GM21786 (cell line): Measurements from ENCODE around the gene CAPN3.

Source experiments
- ATAC-seq: cut with Tn5 transposase; IDR thresholded peaks from one replicate; pipeline ENCODE4 v1.9.1; 2021; ENCODE audit not compliant: unreplicated experiment

Gene CAPN3

DNA sequence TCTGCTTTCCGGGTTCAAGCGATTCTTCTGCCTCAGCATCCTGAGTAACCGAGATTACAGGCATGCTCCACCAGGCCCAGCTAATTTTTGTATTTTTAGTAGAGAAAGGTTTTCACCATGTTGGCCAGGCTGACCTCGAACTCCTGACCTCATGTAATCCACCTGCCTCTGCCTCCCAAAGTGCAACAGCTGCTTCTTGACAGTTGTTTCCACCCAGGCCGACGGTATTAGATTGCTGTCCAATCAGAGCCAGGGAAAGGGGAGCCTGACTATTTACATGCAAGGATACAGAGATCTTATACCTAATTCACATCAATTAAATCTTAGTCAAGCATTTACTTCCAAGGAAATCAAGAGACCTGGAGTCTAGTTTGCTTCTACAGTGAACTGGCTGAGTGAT, 4.0 kb upstream of the CAPN3 start:
- ATAC-seq = no peak

DNA sequence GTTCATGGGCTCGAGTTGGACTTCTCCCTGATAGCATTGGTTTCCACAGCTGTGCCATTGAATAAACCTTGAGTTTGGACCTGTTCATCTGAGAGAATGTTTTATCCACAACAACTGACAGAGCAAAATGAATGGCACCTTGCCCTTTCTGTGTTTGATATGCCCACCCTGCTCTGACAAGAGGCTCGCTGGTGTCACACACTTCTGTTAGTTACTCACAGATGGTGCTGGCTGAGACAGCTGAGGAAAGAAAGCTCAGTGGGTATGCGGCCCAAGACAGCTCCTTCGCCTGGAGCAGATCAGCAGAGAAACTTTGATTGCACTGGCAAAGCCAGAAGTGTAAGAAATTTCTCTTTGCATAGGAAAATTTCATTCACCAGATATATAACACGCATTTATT, 2.5 kb upstream of the CAPN3 start:
- no peak for ATAC-seq

DNA sequence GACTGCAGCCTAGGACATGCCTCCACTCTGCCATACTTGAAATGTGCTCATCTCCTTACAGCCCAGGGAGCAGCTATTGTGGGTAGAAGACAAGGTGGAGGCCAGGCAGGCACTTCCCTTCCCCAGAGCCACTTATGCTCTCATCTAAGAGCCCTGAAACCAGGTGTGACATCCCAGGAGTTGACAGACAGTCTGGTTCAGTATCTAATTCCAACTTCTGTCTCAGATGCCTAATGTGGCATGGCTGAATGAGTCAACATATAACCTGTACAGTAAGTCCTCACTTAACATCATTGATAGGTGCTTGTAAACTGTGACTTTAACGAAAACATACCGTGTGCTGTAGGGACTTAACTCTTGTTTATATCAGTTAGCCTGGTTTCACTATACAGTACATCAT, 1.2 kb upstream of the CAPN3 start:
- no peak for ATAC-seq

DNA sequence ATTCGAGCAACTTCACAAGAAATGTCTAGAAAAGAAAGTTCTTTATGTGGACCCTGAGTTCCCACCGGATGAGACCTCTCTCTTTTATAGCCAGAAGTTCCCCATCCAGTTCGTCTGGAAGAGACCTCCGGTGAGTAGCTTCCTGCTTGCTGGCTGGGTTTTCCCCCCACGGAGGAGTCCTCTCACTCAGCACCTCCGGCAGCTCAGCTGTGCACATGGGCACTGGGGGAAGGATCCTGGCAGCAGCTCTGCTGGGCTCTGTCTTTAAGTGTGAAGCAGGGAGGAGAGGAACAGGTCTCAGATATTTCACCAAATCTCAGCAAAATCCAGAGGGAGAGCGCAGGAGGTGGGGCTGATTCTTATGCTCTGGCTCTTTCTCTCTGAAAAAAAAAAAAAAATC, 684 bp downstream of the CAPN3 start:
- no peak for ATAC-seq

DNA sequence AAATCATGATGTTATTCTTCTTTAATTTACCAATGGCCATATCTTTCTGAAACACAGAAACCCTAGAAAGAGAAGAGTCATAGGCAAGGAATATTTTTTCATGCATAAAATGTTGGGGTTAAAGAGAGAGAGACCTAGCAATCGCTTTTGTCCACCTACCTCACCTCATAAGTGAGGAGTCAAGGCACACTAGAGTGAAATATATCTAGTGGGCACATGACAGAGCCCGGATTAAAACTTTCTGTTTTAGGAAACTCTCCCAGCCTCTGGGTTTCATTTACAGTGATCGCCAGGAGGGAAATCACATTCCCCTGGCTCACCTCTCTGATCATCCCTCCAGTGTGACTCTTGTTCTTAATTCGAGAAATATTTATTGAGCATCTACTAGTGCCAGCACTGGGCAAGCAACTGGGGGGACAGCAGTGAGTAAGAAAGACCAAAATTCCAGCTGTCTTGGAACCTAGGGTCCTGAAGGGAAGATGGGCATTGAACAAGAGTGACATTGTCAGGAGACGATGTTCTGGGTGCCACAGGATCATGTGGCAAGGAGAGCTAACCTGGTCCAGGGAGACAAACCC, 1.3 kb downstream of the CAPN3 start:
- ATAC-seq = no peak

DNA sequence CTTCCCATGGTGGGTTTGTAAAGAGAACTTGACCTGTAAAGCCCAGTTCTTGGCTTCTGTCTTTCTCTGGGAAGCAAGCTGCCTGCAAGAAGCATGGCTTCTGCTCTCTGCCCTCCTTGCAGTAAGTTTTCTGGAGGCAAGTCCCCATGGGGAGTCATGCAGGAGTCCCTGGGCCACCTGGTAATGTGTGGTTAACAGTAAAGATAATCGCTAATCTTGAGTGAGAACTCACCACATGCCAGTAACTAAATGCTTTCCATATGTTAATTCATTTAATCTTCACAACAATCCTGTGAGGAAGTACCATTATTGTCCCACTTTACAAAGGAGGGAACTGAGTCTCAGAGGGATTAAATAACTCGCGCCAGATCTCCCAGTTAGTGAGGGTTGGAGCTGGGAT, 4.2 kb downstream of the CAPN3 start:
- ATAC-seq = no peak

DNA sequence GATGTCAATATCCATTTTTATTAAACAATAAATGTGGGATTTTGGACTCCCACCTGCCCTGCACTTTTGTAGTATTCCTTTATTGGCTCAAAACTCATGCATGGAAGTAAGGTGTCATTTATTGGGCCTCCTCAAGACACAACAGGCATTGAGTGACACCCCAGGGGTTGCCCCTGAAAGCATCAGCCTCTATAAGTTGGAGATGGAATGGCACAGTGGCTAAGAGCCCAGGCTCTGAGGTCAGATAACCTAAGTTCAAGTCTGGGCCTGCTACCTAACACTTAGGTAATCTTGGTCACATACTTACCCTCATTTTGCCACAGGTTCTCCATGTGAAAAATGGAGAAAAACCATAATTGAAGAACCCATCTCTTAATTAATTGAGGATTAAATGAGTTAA, 4.6 kb downstream of the CAPN3 start:
- no peak for ATAC-seq

DNA sequence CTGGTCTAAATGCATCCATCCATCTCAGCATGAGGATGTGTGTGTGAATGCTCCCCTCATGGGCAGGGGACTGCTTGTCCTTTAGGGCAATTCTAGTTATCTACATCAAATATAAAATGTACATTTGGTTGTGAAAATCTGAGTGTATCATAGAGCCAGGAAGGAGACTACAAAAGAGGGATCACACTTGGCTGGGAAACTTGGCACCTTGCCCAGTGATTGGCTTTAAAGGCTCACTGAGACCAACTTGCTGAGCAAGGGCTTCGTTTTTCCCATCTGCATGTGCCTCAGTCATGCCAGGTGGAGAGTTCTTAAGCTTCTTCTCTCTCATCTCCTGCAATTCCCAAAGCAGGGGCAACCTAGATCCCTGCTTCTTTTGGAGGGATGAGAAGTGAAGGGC, 5.2 kb downstream of the CAPN3 start:
- ATAC-seq = no peak

DNA sequence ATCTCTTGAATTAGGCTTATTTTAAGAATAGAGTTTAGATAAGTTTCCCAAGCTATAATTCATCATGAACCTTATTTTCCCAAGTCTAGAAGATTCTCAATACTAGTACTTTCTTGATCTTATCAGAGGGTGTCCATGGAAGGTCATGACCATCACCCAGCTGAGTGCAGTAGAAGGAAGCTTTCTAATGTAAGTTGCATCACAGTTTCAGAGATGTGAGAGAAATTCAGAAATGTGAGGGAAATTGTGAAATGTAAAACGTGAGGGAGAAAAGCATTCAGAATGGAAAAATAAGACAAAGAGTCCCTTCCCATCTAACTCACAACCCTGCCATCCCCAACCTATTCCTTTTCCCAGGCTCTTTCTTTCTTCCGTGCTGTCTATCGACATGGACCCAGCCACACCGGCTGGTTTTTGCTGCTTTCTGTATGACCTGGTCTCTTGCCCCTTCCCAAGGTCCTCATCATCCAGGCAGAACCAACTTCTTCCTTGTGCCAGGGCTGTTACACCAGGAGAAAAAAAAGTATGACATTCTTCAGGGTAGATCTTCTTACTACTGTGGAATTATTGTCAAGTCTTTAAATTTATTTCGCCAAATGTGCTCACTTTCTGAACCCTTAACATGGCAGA, 6.7 kb downstream of the CAPN3 start:
- ATAC-seq = no peak

DNA sequence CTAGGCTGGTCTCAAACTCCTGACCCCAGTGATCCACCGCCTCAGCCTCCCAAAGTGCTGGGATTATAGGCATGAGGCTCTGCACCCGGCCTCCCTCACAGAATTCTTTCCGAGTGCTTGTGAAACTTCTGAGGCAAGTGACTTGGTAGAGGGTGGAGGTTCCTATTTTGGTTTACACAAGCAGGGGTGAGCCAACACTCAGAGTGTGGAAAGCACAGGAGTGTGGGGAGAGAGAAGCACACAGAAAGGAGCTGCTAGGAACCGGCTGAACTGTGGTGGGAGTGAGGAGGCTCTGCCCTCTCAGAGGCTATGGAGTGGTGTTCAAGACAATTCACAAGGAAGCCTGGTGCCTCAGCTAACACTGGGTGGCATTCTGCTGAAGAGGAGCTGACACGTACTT, 7.7 kb downstream of the CAPN3 start:
- no peak for ATAC-seq

DNA sequence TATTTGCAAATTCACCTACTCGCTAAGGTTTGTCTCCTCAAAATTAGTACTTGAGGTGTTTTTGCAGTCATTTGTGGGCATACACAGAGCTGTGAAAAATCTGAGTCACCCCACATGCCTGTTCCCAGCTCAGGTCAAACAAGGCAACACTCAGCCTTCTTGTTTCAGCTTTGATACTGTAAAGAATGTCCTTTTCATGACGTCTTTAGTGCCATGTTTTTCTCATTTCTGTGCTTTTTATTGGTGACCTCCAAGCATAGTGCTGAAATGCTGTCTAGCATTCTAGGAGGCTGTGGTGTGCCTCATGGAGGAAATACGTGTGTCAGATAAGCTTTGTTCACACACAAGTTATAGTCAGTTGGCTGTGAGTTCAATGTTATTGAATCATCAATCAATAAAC, 8.8 kb downstream of the CAPN3 start:
- no peak for ATAC-seq

DNA sequence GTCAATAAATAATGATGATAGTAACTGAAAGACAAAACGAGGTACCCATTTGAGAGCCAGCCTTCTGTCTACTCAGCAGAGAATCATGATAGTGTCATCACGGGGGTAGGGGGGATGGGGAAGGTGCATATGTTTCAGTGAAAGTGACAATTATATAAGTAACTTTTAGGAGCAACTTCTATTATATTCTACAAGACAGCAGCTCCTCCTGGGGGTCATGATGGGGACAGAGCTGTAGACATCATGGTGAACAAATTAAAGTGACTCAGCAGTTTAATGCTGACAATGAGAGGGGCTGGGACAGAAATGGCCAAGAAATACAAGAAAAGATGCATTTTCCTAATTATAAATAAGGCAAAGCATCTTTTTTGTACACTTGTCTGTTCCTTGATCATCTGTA, 11.8 kb downstream of the CAPN3 start:
- ATAC-seq = no peak

DNA sequence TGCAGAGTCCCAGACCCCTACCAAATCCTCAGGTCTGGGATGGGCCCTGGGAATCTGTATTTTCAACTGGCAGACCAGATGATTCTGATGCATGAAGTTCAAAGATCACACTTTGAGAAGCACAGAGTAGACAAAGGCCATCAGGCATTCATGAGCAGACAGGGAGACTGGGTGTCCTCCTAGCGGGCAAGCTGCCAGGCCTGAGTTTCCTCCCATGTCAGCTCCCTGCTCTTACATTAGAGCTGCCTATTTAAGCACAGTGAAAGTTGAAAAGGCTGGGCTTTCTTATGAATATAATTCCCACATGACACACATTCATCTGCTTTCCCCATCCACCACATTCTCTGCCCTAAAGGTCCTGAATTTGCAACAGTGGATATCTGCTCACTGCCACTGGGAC, 14.0 kb downstream of the CAPN3 start:
- ATAC-seq = no peak

DNA sequence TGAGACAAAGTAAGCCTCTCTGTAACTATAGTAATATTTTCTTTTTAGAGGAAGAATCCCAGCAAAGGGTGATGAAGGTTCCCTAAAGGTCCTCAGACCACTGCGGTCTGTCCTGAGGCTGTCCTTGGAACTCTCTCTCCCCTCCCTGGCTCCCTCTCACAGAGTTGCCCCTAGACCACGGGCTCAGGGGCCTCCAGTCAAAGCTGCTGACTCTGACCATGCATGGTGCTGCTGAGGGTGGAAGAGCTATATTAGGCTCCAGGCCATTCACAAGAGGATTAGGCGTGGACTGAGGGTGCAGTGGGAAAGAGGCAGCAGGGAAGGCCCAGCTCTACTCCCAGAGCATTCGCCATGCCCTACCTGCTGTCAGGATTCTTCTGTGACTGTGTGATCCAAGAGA, 14.6 kb downstream of the CAPN3 start:
- no peak for ATAC-seq

DNA sequence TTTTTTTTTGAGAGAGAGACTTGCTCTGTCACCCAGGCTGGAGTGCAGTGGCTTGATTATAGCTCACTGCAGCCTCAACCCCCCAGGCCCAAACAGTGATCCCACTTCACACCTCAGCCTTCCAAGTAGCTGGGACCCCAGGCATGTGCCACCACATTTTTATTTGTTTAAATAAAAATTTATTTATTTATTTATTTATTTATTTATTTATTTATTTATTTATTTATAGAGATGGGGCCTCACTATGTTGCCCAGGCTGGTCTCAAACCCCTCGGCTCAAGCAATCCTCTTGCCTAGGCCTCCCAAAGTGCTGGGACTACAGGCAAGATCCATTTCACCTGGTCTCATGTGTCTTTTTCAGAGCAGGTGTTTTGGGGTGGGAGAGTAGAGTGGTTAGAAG, 15.5 kb downstream of the CAPN3 start:
- no peak for ATAC-seq

DNA sequence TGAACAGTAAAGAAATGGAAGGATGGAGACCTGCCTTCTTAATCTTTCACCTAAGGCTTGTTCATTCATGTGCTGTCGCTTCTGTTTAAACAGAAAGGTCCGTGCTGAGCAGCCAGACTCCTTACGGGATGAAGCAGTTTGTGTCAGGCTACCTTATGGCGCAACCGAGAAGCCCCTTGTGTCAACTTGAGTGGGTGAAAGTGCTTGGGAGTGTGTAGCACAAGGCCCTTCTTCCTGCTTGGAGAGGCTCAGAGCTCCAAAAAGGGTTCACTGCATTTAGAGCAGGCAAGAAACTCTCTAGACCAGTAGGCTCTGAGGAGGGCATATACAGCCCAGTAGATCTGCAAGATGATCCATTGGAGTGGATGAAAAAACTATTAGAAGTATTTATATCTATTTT, 16.0 kb downstream of the CAPN3 start:
- no peak for ATAC-seq

DNA sequence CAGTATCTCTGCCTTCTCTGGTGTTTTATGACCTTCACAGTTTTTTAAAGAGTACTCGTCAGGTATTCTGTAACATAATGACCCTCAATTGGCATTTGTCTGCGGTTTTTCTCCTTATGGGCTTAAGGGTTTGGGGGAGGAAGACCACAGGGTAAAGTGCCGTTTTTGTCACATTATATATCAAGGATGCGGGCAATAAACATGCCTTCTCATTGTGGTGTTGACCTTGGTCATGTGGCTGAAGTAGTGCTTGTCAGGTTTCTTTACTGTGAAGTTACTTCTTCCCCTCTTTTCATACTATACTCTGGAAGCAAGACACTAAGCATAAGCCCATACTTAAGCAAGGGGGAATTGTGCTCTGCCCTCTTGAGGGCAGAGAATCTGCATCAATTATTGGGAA, 16.6 kb downstream of the CAPN3 start:
- ATAC-seq = no peak

DNA sequence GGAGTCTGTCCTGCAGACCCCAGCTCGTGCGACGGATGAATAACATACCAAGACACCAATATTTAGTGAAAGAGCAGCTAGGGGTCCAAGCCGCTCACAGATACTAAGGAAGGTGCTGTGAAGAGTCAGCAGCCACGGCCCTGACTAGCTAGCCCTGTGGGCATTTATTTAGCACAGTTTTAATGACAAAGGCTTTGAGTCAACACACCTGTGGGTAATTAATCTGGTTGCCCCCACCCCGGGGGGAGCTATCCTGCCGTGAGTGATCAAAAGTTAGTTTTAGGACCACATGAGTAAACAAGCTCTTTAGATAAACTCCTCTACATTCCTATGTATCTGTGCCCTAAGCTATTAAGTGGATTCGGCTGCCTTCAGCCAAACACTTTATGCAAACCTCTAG, 18.7 kb downstream of the CAPN3 start:
- no peak for ATAC-seq

DNA sequence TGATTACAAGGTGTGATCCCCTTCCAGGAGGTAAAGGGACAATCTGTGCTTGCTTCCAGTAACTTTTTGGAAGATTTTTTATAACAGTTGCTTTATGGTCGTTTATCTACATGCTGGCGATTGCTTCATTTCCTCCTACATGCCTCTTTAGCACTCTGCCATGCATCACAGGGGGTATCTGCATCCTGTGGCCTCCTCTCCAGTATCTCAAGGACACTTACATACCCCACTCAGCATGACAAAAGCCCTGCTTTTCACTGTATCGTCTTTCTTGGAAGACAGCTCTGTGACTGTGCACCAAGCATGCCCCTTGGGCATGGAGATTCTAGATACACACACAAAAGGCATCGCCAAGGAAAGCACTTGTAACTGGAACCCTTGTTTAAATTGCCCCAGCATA, 25.3 kb downstream of the CAPN3 start:
- ATAC-seq = no peak

DNA sequence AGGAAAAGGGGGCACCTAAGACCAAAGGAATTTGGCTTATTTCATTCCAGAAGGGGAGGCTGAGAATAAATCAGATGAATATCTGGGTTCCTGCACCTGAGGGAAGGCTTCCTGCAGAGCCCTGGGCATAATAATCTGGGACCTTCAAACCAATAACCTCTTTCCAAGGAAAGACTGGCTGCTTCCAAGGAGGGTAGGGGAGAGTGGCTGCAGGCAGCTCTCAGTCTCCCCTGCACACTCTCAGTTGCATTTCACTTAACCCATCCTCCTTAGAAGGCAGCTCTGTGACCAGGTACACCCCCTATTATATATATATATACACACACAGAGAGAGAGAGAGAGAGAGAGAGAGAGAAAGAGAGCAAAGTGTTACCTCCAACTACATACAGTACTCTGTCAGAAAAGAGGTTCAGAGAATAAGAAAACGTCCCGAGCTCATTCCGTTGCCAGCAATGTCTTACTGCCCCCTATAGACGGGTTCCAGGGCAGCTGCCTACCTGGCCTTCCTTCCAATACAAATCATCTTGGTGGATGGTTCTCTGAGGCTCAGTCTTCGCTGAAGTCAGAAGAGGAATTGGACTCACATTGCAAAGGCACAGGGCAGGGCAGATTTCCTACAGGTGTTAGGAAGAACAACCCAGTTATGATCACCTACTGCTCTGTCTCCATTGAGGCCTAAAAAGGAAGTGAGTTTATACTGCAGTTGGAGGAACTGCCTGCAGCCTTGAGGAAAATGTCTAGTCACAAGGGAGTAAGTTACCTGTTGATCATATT, 26.1 kb downstream of the CAPN3 start:
- ATAC-seq = no peak

DNA sequence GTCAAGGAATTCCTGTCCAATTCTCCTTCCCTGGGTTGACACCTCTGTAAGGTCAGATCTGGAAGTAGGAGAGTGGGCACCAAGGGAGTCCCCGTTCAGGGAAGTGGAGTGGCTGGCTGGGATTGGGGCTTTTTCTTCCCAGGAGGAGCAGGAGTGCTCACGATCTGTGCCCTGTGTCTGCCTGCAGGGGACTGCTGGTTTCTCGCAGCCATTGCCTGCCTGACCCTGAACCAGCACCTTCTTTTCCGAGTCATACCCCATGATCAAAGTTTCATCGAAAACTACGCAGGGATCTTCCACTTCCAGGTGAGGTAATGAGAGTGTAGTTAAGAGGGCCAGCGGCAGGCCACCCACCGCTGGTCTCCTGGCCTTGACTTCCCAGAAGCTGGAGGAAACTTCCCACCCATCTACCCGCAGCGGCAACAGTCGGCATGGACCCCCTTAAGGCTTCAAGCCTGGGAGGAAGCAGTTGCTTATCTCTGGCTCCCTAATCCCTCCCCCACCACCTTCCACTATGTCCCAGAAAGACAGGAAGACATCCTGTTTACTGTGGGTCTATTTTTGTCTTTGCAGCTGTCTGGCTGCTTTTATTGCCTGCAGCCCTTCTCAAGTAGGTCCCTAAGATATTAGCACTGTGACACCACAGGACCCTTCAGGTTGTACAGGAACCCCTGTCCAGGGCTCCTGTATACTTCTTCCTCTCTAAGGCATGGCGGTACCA, 26.8 kb downstream of the CAPN3 start:
- no peak for ATAC-seq

DNA sequence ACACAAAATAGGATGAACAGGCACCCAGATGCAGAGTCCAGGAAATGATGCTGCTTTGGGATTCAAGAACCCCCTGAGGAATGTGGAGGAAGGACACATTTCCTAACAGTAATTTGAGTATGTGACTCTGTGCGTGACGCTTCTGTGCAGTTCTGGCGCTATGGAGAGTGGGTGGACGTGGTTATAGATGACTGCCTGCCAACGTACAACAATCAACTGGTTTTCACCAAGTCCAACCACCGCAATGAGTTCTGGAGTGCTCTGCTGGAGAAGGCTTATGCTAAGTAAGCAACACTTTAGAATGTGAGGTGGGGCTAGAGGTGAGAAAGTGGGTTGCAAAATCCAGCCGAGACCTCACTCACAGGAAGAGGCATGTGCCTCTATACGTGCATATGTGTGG, 28.3 kb downstream of the CAPN3 start:
- no peak for ATAC-seq
